Measurements from ENCODE around the gene KRTAP1-1. TPM values are rescaled to one million over a fixed set of nuclear protein-coding genes. Genes with fewer than 3 reads are reported as not detected.
A peak's percentile ranks its signal among the peaks of the same experiment; 100 is the strongest.
"Not testable (repeated sequence)": the region's sequence is repeated elsewhere in the genome, so short reads cannot be mapped to it uniquely, and the experiment has no call there.

KRTAP1-1 gene, protein sequence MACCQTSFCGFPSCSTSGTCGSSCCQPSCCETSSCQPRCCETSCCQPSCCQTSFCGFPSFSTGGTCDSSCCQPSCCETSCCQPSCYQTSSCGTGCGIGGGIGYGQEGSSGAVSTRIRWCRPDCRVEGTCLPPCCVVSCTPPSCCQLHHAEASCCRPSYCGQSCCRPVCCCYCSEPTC
- total RNA-seq = not detected
- polyA plus RNA-seq (ENCODE audit: insufficient read length in 2 of 2) = not detected
- long read RNA-seq, donor 1 = 0 reads
- long read RNA-seq, donor 2 = 0 reads
- long read RNA-seq, donor 3 = 0 reads
- long read RNA-seq, donor 4 = 0 reads

DNA sequence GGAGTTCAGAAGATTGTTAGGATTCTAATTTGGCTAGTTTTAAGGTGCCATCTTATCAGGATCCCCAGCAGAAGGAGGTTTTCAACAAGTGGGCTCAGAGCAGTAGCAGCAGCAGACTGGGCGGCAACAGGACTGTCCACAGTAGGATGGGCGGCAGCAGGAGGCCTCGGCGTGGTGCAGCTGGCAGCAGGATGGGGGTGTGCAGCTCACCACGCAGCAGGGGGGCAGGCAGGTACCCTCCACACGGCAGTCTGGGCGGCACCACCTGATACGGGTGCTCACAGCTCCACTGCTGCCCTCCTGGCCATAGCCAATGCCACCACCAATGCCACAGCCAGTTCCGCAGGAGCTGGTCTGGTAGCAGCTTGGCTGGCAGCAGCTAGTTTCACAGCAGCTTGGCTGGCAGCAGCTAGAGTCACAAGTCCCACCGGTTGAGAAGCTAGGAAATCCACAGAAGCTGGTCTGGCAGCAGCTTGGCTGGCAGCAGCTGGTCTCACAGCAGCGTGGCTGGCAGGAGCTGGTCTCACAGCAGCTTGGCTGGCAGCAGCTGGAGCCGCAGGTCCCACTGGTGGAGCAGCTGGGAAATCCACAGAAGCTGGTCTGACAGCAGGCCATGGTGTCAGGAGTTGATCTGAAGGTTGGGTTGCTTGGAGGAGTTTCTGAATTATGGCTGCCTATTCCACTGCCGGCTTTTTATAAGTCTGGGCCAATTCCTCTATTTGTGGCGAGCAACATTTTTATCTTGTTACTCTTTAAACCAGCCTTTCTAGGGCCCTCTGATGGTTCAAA, at the start of gene KRTAP1-1:
Gene KRTAP1-1 (minus strand): TSS at position 668 of the 789 bp plus-strand sequence. CDS start 53 bp downstream, at position 615.
- H3K9me3 ChIP-seq (ENCODE audit: control insufficient read depth, insufficient read depth, low read length); H3K4me3 ChIP-seq (ENCODE audit: low read depth, low read length); H3K27ac ChIP-seq (ENCODE audit: low read depth, low read length); H3K36me3 ChIP-seq (ENCODE audit: control insufficient read depth, insufficient read depth, low read length); H3K4me1 ChIP-seq (ENCODE audit: control insufficient read depth, insufficient read depth, low read length); H3K27me3 ChIP-seq (ENCODE audit: control insufficient read depth, insufficient read depth, low read length): not testable (repeated sequence)
- peak in 3 of 6 donors; percentile 5 to 55 (median 6) for DNase-seq (ENCODE audit: low read depth in 4 of 6, low spot score in 6 of 6)
- 74% methylated on average over 11 of the region's 14 CpGs for WGBS (ENCODE audit: insufficient coverage)

DNA sequence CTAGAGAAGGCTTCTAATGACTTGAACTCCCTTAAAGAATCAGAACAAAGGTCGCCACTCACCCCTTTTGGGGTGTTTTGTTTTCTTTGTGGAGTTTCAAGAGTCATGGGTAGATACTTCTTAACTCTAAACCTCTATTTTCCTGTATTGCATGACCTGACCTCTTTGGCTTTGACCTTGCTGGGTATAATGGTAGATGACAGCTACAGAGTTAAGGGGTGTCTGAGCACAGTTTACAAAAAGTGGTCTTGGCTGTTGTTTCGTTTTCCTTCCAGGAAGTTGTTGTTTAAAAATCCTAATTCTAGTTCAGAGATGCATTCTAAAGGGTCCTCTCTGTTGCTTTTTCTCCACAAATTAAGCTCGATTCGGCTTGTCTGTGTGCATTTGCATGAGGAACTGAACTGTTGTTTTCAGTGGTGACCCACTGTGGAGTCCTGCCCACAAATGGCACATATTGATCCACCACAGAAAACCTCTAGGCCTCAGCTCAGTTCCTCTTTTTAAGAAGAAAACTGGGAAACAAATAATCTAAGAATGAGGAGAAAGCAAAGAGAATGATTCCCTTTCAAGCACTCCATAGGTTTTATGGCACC, 47.6 kb upstream of the KRTAP1-1 start:
- not testable (repeated sequence) for H3K4me1 ChIP-seq (ENCODE audit: control insufficient read depth, insufficient read depth, low read length); DNase-seq (ENCODE audit: low read depth in 4 of 6, low spot score in 6 of 6); H3K9me3 ChIP-seq (ENCODE audit: control insufficient read depth, insufficient read depth, low read length); H3K27ac ChIP-seq (ENCODE audit: low read depth, low read length); H3K4me3 ChIP-seq (ENCODE audit: low read depth, low read length); H3K36me3 ChIP-seq (ENCODE audit: control insufficient read depth, insufficient read depth, low read length); H3K27me3 ChIP-seq (ENCODE audit: control insufficient read depth, insufficient read depth, low read length)
- no CpG with 5 or more reads among the region's 4 CpGs for WGBS (ENCODE audit: insufficient coverage)

DNA sequence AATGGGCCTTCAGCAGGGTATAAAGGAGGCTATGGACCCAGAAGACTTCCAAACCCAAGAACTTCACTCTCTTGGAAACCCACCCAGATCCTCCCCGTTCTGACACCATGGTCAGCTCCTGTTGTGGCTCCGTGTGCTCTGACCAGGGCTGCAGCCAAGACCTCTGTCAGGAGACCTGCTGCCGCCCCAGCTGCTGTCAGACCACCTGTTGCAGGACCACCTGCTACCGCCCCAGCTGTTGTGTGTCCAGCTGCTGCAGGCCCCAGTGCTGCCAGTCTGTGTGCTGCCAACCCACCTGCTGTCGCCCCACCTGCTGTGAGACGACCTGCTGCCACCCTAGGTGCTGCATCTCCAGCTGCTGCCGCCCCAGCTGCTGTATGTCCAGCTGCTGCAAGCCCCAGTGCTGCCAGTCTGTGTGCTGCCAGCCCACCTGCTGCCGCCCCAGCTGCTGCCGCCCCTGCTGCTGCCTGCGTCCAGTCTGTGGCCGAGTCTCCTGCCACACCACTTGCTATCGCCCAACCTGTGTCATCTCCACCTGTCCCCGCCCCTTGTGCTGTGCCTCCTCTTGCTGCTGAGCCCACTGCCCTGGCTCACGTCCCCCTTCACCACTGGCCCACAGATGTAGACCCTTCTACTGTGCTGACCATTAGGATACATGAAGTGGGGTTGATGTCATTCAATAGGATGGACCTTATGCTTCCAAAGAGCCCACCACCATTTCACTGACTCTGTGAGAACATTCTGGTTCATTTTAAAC, 43.0 kb upstream of the KRTAP1-1 start, which contains the start of gene KRTAP4-7:
Gene KRTAP4-7 (plus strand): TSS at position 51 of the 757 bp plus-strand sequence. CDS start 57 bp downstream, at position 108.
- not testable (repeated sequence) for H3K9me3 ChIP-seq (ENCODE audit: control insufficient read depth, insufficient read depth, low read length); H3K4me1 ChIP-seq (ENCODE audit: control insufficient read depth, insufficient read depth, low read length); H3K27ac ChIP-seq (ENCODE audit: low read depth, low read length); H3K4me3 ChIP-seq (ENCODE audit: low read depth, low read length); DNase-seq (ENCODE audit: low read depth in 4 of 6, low spot score in 6 of 6); H3K36me3 ChIP-seq (ENCODE audit: control insufficient read depth, insufficient read depth, low read length); H3K27me3 ChIP-seq (ENCODE audit: control insufficient read depth, insufficient read depth, low read length)
- WGBS (ENCODE audit: insufficient coverage) = 84% methylated on average over 12 of the region's 14 CpGs

DNA sequence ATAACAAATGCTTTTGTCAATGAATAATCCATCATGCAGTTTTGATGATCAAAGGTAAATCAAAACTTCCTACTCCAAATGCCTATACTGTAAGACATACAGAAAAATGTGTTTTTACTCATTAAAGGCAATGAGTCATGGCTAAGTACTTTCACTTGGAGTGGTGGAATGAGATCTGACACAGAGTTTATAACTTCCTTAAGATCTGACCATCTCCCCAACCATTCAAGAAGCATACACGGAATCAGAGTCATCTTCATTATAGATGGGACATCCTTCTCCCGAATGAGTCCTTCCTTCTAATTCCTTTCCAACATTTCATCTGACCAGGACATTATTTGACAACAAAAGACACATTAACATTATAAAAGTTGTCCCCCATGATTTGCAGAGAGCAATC, 42.2 kb upstream of the KRTAP1-1 start:
- H3K4me1 ChIP-seq (ENCODE audit: control insufficient read depth, insufficient read depth, low read length); H3K36me3 ChIP-seq (ENCODE audit: control insufficient read depth, insufficient read depth, low read length); DNase-seq (ENCODE audit: low read depth in 4 of 6, low spot score in 6 of 6); H3K27ac ChIP-seq (ENCODE audit: low read depth, low read length); H3K4me3 ChIP-seq (ENCODE audit: low read depth, low read length); H3K9me3 ChIP-seq (ENCODE audit: control insufficient read depth, insufficient read depth, low read length); H3K27me3 ChIP-seq (ENCODE audit: control insufficient read depth, insufficient read depth, low read length): not testable (repeated sequence)
- WGBS (ENCODE audit: insufficient coverage) = no CpG with 5 or more reads among the region's 2 CpGs

DNA sequence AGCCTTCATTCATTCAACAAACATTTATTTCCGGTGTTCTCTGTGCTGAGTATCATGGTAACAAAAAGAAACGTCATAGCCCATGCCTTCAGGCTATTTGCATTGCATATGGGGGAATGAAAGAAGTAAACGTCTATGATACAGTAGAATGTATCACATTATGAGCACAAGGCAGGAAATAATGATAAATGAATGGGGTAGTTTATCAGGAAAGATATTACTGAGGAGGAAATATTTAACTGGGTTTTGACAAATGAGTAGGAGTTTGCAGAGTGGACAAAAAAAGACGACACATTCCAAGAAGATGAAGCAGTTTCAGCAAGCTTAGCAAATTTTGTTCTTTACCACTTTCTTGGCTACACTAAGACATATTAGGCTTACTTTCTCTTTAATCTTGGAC, 41.4 kb upstream of the KRTAP1-1 start:
- Histone ChIP-seq H3K27ac (ENCODE audit: low read depth, low read length) (no peak overlapping the region), H3K9me3 (ENCODE audit: control insufficient read depth, insufficient read depth, low read length) (no peaks in the 10 kb centered on the region), H3K4me1 (ENCODE audit: control insufficient read depth, insufficient read depth, low read length) (no peaks in the 10 kb centered on the region), H3K27me3 (ENCODE audit: control insufficient read depth, insufficient read depth, low read length) (no peaks in the 10 kb centered on the region), H3K4me3 (ENCODE audit: low read depth, low read length) (no peak overlapping the region), H3K36me3 (ENCODE audit: control insufficient read depth, insufficient read depth, low read length) (no peaks in the 10 kb centered on the region)
- WGBS (ENCODE audit: insufficient coverage) = 76% methylated on average over 2 of the region's 4 CpGs
- DNase-seq (ENCODE audit: low read depth in 4 of 6, low spot score in 6 of 6) = no peak

DNA sequence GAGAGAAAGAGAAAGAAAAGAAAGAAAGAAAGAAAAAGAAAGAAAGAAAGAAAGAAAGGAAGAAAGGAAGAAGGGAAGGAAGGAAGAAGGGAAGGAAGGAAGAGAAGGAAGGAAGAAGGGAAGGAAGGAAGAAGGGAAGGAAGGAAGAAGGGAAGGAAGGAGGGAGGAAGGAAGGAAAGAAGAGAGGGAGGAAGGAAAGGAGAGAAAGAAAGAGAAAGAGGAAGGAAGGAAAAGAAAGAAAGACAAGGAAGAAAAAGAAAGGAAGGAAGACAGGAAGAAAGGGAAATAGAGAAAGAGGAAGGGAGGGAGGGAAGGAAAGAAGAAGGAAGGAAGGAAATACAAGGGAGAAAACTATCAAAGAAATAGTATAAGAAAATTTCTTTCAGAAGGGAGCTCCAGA, 35.5 kb upstream of the KRTAP1-1 start:
- no peak overlapping the region for H3K27ac ChIP-seq (ENCODE audit: low read depth, low read length)
- DNase-seq (ENCODE audit: low read depth in 4 of 6, low spot score in 6 of 6) = no peak

DNA sequence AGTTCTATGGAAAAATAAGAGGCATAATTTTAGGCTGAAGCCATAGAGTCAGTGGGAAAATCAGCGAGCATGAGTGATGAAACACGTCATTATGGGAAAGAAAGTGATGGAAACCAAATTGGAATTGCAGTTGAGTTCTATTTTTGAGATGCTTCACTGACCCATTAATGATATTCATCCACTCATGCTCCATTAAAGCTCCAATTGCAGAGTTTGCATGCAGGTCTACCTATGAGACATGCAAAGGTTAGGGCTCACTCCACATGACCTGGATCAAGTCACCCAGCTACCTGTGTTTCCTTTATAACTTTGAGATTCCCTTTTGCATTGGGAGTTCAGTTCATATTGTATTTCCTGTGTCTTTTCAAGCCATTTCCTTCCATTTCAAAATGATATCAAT, 32.4 kb upstream of the KRTAP1-1 start:
- no peaks in the 10 kb centered on the region for H3K27me3 ChIP-seq (ENCODE audit: control insufficient read depth, insufficient read depth, low read length)
- no peak for DNase-seq (ENCODE audit: low read depth in 4 of 6, low spot score in 6 of 6)
- H3K27ac ChIP-seq (ENCODE audit: low read depth, low read length) = no peak overlapping the region
- WGBS (ENCODE audit: insufficient coverage) = no CpG with 5 or more reads among the region's 2 CpGs
- no peaks in the 10 kb centered on the region for H3K4me1 ChIP-seq (ENCODE audit: control insufficient read depth, insufficient read depth, low read length)
- H3K4me3 ChIP-seq (ENCODE audit: low read depth, low read length) = no peak overlapping the region
- no peaks in the 10 kb centered on the region for H3K36me3 ChIP-seq (ENCODE audit: control insufficient read depth, insufficient read depth, low read length)
- H3K9me3 ChIP-seq (ENCODE audit: control insufficient read depth, insufficient read depth, low read length) = no peaks in the 10 kb centered on the region

More for the DNA sequence above, 35.5 kb upstream of the KRTAP1-1 start:
- H3K27me3 ChIP-seq (ENCODE audit: control insufficient read depth, insufficient read depth, low read length) = no peaks in the 10 kb centered on the region
- H3K4me1 ChIP-seq (ENCODE audit: control insufficient read depth, insufficient read depth, low read length) = no peaks in the 10 kb centered on the region
- no peak overlapping the region for H3K4me3 ChIP-seq (ENCODE audit: low read depth, low read length)
- no peaks in the 10 kb centered on the region for H3K9me3 ChIP-seq (ENCODE audit: control insufficient read depth, insufficient read depth, low read length)
- H3K36me3 ChIP-seq (ENCODE audit: control insufficient read depth, insufficient read depth, low read length) = no peaks in the 10 kb centered on the region

DNA sequence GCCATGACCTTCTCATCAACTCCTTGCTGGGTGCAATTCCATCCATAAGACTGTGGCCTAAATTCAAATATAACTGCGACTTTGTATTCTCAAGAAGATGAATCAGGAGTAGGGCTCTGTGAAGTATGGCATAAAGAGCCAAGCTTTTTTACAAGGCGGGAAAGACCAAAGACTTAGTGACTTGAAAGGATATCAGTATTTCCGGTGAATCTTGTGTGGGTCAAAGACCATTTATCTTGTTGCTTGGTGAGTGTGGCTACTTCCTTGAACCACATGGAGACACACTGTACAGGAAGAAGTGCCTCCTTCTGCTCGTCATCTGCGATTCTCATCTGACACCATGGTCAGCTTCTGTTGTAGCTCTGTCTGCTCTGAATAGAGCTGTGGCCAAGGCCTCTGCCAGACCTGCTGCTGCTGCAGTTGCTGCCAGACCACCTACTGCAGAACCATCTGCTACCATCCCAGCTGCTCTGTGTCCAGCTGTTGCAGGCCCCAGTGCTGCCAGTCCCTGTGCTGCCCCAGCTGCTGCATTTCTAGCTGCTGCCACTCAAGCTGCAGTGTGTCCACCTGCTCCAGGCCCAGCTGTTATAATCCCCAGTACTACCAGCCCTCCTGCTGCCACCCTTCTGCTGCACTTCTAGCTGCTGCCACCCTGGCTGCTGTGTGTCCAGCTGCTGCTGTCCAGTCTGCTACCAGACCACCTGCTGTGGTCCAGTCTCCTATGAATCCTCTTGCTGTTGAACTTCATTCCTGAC, 30.5 kb upstream of the KRTAP1-1 start:
- no peak overlapping the region for H3K4me3 ChIP-seq (ENCODE audit: low read depth, low read length)
- DNase-seq (ENCODE audit: low read depth in 4 of 6, low spot score in 6 of 6) = no peak

DNA sequence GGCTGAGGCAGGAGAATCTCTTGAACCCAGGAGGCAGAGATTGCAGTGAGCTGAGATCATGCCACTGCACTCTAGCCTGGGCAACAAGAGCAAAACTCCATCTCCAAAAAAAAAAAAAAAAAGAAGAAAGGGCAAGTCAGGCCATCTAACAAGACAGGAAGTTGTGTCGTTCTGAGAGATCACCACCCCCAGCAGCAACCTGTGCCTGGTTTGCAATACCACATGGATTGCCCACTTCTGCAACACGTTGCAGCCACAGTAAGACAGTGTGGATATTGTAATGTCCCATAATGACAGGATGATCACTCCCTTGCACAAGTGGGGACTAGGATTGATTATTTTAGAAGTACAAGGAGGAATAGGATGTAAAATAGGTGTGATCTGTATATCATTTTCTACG, 27.8 kb upstream of the KRTAP1-1 start:
- no peaks in the 10 kb centered on the region for H3K9me3 ChIP-seq (ENCODE audit: control insufficient read depth, insufficient read depth, low read length)
- no peaks in the 10 kb centered on the region for H3K4me1 ChIP-seq (ENCODE audit: control insufficient read depth, insufficient read depth, low read length)
- H3K27ac ChIP-seq (ENCODE audit: low read depth, low read length) = no peak overlapping the region
- H3K27me3 ChIP-seq (ENCODE audit: control insufficient read depth, insufficient read depth, low read length) = no peaks in the 10 kb centered on the region
- 95% methylated on average over 2 of the region's 3 CpGs for WGBS (ENCODE audit: insufficient coverage)
- H3K36me3 ChIP-seq (ENCODE audit: control insufficient read depth, insufficient read depth, low read length) = no peaks in the 10 kb centered on the region
- no peak overlapping the region for H3K4me3 ChIP-seq (ENCODE audit: low read depth, low read length)
- DNase-seq (ENCODE audit: low read depth in 4 of 6, low spot score in 6 of 6) = no peak

More for the DNA sequence above, 30.5 kb upstream of the KRTAP1-1 start:
- H3K4me1 ChIP-seq (ENCODE audit: control insufficient read depth, insufficient read depth, low read length) = no peaks in the 10 kb centered on the region
- H3K36me3 ChIP-seq (ENCODE audit: control insufficient read depth, insufficient read depth, low read length) = no peaks in the 10 kb centered on the region
- no peak overlapping the region for H3K27ac ChIP-seq (ENCODE audit: low read depth, low read length)
- no peaks in the 10 kb centered on the region for H3K27me3 ChIP-seq (ENCODE audit: control insufficient read depth, insufficient read depth, low read length)
- H3K9me3 ChIP-seq (ENCODE audit: control insufficient read depth, insufficient read depth, low read length) = no peaks in the 10 kb centered on the region
- WGBS (ENCODE audit: insufficient coverage) = 86% methylated on average over 4 of the region's 5 CpGs

All from spinal cord (tissue), 10 donors.